Stomach (tissue), 4 donors: ENCODE measurements around the gene DLG5.

Experiments
- CTCF ChIP-seq, 7 experiments: fragments of 450-650 bp in 4 of 7; fragments of 200-600 bp in 3 of 7; sonication (generic) in 3 of 7; IDR thresholded peaks; one replicate each; pipeline ENCODE4 v1.5.1; 2016 to 2019; ENCODE audit warnings: antibody characterized with exemption in 7 of 7, control low read depth in 2 of 7, mild to moderate bottlenecking in 1 of 7
- EP300 ChIP-seq: sonication (generic); formaldehyde crosslinking; IDR thresholded peaks from one replicate; pipeline ENCODE4 v1.6.1; 2017; ENCODE audit warnings: antibody characterized with exemption
- POLR2A ChIP-seq, 4 donors: fragments of 450-650 bp; IDR thresholded peaks; one replicate each; pipeline ENCODE4 v1.6.1; 2016; ENCODE audit warnings: antibody characterized with exemption in 4 of 4, control low read depth in 2 of 4, mild to moderate bottlenecking in 1 of 4, moderate library complexity in 1 of 4
- POLR2AphosphoS5 ChIP-seq, 3 donors: sonication (generic); formaldehyde crosslinking; IDR thresholded peaks; one replicate each; pipeline ENCODE4 v1.6.1; 2016; ENCODE audit warnings: antibody characterized with exemption in 3 of 3

GRCh38 chr10:77763453-77764430 is 162.8 kb downstream of the DLG5 start:
- TF ChIP-seq EP300 (no peak), CTCF (IDR thresholded peaks at IDR 0.05) (no peak), POLR2AphosphoS5 (IDR thresholded peaks at IDR 0.05) (no peak), POLR2A (IDR thresholded peaks at IDR 0.05) (no peak)
